AG09309 (cell line): ENCODE measurements around the gene WHRN.

Experiments used
- DNase-seq: peaks from one replicate; pipeline ENCODE4 v3.0.0-alpha.2; 2010; ENCODE audit warnings: low read depth
- H3K4me3 ChIP-seq: 2 replicates; pipeline ENCODE4 v1.5.1; 2011; ENCODE audit warnings: mild to moderate bottlenecking, low read depth, low read length, moderate library complexity; ENCODE audit not compliant: control insufficient read depth
- TF ChIP-seq, protein P1 (sequence below): IDR thresholded peaks from 2 replicates; pipeline ENCODE4 v1.5.1; 2011; ENCODE audit warnings: mild to moderate bottlenecking, low read depth, low read length, inconsistent platforms; ENCODE audit not compliant: insufficient read depth, control insufficient read depth; ENCODE audit errors: missing control alignments

The WHRN gene

DNA sequence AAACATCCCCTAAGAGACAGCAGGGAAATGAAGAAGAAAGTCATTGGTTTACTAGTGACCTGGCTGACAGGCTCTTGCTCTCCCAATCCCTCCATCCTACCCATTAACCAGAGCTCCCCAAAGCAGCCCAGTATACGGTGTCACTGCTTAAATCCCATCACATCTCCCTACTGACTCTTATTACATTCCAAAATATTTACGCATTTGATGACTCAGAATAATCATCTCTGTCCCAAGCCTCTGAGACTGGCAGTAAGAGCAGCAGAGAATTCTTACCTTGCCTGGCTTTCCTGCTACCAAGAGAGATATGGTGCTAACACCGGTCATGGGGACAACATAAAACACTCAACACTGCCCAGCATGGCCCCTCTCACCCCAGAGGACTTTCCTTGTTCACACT lies 20.2 kb upstream of the WHRN start:
- DNase-seq: peak; percentile 21
- H3K4me3 ChIP-seq: no peak overlapping the region
- TF ChIP-seq, protein P1, sequence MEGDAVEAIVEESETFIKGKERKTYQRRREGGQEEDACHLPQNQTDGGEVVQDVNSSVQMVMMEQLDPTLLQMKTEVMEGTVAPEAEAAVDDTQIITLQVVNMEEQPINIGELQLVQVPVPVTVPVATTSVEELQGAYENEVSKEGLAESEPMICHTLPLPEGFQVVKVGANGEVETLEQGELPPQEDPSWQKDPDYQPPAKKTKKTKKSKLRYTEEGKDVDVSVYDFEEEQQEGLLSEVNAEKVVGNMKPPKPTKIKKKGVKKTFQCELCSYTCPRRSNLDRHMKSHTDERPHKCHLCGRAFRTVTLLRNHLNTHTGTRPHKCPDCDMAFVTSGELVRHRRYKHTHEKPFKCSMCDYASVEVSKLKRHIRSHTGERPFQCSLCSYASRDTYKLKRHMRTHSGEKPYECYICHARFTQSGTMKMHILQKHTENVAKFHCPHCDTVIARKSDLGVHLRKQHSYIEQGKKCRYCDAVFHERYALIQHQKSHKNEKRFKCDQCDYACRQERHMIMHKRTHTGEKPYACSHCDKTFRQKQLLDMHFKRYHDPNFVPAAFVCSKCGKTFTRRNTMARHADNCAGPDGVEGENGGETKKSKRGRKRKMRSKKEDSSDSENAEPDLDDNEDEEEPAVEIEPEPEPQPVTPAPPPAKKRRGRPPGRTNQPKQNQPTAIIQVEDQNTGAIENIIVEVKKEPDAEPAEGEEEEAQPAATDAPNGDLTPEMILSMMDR: no peak

DNA sequence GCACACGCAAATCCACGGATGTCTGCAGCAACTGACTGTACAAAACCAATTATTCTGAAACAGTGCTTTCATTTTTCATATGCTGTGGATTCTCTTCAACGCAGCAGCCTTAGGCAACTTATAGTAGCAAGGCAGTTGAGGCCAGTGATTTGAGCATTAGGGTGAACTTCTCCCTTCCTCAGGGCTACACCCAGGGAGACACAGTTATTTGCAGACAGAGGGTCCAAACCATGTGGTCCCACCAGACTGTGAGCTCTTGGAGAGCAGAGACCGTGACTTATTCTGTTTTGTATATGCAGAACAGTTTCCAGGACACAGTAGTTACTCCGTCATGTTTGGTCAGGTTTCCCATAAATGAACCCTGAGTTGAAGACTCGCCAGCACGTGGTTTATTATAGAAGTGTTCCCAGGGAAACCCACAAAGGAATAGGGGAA lies 19.0 kb upstream of the WHRN start:
- DNase-seq: no peak
- TF ChIP-seq, protein P1: no peak
- H3K4me3 ChIP-seq: no peak overlapping the region

DNA sequence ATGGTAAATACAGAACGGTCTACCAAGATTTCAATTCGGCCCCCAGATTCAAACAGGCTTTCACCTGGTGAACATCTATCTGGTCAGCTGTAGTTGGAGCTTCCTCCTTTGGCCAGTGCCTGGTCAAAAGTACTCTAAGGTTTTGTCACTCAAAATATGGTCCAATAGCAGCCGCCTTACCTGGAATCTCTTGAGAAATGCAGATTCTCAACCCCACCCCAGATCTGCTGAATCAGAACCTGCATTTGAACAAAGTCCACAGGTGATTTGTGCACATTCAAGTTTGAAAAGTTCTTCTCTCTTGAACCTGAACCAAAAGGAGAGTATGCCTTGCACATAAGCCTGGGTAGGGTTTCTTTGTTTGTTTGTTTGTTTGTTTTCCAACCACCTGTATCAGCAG lies 17.6 kb upstream of the WHRN start:
- no peak overlapping the region for H3K4me3 ChIP-seq
- no peak for DNase-seq
- TF ChIP-seq, protein P1: no peak

DNA sequence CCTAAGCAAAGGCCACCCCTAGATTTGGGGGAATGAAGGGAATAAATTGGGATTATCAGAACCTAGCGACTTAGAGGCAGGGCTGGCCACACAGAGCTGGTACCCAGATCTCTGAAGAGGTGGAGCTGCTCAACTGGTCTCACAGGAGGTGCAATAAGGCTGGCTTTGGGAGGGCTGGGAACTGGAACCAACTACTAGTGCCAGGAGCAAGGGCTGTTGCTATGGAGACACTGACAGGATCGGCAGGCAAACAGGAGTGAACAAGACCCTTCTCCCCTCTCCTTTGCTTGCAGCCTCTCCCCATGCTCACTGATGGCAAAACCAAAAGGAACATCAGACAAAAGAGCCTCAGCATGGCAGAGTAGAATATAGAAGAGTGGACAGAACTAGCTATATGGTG lies 17.0 kb upstream of the WHRN start:
- H3K4me3 ChIP-seq: no peak overlapping the region
- TF ChIP-seq, protein P1: no peak
- DNase-seq: no peak

DNA sequence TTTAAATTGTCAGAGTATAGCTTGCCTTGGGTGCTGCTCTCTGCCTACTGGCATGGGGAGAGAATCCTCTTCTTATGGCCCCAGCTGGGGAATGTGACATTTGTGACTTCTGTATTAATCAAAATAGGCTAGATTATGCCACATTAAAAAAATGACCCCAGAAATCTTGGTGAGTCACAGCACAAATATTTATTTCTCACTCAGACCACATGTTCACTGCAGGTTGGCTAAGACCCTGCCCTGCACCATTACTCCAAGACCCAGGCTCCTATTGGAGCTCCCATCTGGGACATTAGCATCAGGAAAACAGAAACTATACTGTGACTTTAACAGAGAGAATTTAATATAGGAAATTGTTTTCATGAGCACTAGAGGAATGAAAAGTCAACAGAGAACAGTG lies 16.6 kb upstream of the WHRN start:
- TF ChIP-seq, protein P1: no peak
- DNase-seq: no peak
- no peak overlapping the region for H3K4me3 ChIP-seq

DNA sequence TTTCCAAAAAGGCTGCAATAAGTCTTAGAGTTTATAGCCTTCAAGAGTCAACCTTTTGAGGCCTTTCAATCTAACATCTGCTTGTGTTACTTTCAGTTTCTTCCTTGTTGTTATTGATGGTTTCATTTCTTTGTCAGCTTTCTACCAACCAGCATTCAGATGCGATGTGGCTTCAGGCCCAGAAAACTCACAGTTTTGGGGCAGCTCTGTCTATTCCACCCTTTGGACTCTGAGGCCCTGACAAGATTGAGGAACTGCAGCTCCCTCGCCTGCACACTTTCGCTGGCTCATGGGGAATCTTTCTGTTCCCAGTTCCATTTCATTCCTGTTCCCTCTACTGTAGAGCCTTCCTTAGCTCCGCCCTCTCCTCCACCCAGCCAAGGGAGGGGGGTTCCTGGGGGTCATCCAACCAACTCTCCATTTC lies 13.3 kb upstream of the WHRN start:
- TF ChIP-seq, protein P1: no peak
- DNase-seq: no peak
- no peak overlapping the region for H3K4me3 ChIP-seq

DNA sequence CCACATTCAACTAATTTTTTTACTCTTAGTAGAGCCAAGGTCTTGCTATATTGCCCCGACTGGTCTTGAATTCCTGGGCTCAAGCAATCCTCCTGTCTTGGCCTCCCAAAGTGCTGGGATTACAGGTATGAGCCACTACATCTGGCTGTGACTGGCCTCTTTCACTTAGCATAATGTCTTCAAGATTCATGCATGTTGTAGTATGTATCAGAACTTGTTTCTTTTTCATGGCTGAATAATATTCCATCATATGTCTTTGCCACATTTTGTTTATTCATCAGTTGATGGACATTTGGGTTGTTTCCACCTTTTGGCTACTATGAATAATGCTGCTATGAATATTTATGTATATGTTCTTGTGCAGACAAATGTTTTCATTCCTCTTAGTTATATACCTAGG lies 12.8 kb upstream of the WHRN start:
- TF ChIP-seq, protein P1: no peak
- DNase-seq: no peak
- no peak overlapping the region for H3K4me3 ChIP-seq
